ENCODE results near the gene AMPD3.
"Not testable (repeated sequence)": the region's sequence is repeated elsewhere in the genome, so short reads cannot be mapped to it uniquely, and the experiment has no call there.

The AMPD3 gene

DNA sequence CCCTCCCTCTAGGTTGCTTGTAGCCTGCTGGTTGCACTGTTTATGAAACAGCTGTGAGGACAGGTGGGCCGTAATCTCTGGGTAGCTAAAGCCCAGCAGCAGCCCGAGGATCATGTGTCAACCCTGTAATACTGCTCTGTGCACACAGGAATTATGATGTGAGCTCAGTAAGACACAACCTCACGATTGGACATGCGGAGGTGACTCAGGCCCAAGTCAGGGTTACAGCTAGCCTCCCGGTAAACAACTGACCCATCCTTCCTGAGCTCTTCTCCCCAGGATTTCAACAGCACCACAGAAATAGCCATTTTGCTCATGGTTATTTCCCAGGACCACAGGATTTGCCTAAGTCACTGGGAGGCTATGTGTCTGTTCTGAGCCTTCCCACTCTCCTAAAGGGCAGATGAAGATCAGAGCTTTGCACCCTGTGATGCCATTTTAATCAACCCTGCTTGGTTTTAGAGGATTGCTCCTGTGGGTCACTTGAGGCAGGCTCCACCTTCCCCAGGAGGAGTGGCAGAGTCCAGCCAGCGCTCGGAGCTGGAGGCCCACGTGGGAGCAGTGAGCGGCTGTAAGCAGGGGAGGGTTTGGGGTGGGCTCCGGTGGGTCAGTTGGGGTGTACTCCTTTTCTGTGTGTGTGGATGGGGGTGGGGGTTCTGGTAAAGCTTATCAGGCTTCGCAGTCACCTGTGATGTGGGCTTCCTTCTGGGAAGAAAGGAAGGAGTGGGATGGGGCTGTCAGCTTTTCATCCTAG, at the start of gene AMPD3:
Gene AMPD3 (plus strand): TSS at position 387 of the 754 bp plus-strand sequence. CDS start 6,256 bp downstream, outside the sequence.
- no peak for DNase-seq

DNA sequence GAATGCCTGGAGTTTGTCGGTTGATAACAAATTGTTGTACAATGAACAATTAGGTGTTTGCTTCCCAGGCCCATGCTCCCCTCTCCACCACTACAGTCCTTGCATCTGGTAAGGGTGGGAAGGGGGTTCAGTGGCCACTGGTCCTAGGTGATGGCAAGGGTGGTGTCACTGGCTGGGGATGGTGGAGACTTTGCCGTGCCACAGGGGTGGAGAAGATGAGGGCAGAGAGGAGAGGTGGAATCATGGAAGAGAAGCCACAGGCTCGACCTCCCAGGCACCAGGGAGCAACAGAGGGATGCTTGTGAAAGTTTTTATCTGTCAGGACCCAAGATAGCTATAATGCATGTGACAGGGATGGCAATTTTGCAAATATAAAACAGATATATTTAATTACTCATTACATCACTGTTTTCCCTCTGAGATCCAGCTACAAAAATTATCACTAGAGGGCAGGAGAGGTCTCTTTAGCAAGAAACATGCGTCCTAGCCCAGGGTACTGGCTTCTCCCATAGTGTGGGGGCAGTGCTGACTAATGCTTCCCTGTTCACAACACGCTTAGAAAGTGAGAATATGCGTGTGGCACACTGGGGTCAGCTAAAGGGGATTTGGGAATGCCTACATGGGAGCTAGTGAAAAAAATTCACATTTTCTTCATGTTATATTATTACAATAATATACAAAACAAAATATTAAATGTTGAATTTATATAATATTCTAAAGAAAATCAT, 49.0 kb upstream of the AMPD3 start:
- no peak for DNase-seq

DNA sequence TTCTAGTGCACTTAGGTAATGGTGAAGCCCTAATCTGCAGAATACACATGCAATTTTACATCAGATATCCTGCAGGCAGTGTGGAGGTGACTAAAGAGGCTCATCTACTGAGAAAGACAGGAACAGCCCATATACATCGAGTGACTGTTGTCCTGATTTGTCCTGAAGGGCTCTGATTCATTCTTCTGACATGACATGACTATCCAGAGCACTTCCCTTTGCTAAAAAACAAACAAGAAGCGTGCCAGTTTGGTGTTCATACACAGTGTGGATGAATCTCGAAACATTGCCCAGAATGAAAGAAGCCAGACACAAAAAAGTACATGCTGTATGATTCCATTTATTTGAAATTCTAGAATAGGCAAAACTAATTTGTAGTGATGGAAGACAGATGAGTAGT, 48.0 kb upstream of the AMPD3 start:
- DNase-seq: no peak

DNA sequence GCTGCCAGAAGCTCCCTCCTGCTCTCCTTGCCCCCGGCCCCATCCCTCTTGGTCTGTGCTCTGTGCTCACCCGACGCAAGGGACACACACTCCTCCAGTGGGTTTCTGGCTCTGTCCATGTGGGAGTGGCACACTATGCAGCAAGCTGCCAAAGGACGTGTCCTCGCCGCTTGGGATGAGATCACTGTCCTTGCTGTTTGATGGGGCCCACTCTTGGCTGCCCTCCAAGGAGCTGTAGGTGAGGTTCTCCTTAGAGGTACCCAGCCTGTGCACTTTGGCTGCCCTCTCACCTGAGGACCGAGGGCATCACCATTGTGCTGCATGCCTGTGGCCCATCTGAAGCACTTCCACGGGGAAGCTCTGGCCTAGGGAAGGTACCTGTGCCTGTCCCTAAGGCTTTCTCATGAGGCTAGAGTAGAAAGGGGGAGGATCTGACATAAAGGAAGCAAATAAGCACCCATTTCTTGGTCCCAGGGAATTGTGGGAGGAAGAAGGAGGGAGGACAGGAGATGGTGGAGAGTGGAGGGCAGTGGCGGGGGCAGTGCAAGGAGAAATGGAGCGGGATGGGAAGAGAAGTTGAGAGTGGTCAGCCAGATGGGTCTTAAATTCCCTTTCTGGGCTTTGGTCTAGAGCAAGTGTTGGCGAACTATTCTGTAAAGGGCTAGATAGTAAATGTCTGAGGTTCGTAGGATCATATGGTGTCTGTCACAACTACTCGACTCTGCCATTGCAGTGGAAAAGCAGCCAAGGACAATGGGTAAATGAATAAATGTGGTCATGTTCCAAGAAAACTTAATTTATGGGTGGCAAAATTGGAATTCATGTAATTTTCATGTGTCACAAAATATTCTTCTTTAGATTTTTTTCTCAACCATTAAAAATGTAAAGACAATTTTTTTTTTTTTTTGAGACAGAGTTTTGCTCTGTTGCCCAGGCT, 47.0 kb upstream of the AMPD3 start:
- no peak for DNase-seq

DNA sequence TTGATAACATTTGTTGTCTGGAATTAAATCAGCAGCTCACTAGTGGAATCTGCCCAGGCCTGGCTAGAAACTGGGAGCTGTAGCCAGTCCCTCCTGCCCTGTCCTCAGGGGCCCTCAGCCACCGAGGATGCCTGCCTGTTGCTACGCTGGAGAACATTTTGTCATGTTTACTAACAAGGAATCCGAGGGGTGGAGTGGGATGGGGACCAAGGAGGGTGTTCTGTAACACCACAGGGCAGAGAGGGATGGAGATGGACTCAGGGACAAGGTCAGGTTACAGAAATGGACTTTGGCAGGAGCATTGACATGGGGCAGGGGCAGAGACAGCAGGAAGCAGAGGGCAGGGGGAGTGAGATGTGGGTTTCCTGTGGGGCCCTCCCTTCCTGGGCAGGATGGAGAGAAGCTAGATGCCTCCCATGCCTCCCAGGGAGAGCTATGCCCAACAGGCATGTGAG, 45.8 kb upstream of the AMPD3 start:
- DNase-seq: no peak

DNA sequence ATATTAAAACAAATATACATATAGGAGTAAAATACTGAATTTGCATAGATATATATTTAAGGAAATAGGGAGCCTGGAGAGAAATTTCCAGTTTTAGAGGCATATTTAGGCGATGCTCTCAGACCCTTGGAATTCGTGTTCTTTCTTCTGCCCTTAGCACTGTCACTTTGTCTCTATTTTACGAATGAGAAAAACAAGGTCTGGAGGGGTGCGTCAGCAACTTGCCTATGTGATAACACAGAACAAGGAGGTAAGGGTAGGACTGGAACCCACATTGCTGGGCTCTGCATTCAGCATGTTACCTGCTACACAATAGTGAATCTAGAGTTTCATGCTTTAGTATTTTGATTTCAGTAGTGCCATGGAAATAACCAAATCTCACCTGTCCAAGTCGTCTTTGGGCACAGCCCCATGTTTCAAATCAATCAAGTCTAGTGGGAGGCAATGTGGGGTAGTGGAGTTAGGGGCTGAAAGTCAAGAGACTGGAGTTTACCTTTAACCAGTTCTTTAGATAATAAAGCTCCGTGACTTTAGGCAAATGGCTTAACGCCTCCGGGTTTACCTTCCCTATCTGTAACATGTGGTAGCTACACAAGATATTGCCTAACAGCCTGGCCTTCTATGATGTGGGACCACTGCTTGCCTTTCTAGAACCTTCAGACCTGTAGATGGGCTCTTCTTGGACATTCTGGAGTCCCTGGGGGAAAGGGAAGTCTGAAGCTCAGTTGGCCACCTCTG, 44.8 kb upstream of the AMPD3 start:
- DNase-seq: no peak

DNA sequence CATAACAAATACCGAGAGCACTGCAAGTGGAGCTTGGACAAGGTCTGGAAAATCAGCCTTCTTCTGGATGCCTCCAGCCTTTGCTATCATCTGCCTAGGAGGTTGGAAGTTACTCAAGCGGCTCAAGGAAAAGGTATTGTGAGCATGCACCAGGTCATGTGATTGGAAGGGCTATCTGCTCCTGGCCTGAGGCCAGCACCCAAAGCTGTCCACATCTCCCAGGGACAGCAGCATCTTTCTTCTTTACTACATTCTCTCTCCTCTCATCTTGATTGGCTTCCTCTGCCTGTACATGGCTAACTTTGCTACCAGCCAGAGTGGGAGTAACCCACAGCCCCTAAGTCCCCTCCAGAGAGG, 44.2 kb upstream of the AMPD3 start:
- no peak for DNase-seq

DNA sequence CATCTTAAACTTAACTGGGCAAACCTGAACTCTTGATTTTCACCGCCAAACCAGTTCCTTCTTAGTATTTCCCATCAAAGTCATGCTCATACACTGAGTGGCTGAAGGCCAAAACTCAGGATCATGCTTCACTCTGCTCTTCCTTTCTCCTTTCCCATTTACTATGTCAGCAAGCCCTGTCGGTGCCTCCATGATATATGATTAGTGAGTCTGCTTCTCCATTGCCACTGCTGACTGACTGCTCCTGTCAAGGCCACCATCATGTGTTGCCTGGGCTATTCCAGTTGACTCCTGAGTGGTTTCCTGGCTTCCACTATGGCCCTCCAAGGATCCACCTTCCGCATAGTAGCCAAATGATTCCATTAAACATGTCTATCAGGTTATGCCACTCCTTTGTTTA, 42.8 kb upstream of the AMPD3 start:
- no peak for DNase-seq

DNA sequence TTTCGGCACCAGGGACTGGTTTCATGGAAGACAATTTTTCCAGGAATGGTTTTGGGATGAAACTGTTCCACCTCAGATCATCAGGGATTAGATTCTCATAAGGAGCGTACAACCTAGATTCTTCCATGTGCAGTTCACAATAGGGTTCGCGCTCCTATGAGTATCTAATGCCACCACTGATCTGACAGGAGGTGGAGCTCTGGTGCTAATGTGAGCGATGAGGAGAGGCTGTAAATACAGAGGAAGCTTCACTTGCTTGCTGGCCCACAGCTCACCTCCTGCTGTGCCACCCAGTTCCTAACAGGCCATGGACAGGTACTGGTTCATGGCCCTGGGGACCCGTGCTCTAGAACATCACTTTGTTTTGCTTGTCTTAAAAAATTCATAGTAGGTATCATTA, 41.8 kb upstream of the AMPD3 start:
- DNase-seq: no peak

DNA sequence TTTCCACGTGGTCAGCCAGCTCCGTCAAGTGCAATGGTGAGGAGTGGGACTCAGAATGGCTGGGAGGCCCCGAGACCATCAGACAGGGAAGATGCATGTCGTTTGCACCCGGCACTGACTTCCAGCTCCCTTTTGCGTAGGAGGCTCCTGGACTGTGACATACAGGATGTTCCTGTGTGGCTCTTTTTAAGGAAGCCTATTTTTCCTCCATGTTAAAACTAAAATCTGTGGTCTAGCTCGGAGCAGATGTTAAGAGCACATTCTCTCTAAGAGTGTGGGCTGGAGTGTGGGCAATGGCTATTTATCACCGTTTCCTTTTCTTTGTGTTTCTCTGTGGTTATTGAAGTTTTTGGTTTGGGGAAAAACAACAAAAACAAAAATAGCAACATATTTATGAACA, 40.9 kb upstream of the AMPD3 start:
- DNase-seq: no peak

DNA sequence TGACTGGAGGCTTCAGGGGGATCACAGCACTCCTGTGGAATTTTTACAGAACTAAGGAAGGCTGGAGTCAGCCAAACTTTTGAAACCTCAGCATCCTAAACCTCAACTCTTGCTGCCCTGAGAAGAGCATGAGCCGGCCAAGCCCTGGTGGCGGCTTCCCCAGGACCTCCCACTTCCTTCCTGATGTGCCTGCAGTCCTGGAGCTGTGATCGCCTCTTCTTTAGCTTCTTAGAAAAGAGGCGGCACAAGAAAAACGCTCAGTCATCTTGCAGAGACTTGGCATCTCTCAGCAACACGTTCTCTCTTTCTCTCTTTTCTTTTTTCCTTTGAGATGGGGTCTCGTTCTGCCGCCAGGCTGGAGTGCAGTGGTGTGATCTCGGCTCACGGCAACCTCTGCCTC, 40.4 kb upstream of the AMPD3 start:
- DNase-seq: no peak

DNA sequence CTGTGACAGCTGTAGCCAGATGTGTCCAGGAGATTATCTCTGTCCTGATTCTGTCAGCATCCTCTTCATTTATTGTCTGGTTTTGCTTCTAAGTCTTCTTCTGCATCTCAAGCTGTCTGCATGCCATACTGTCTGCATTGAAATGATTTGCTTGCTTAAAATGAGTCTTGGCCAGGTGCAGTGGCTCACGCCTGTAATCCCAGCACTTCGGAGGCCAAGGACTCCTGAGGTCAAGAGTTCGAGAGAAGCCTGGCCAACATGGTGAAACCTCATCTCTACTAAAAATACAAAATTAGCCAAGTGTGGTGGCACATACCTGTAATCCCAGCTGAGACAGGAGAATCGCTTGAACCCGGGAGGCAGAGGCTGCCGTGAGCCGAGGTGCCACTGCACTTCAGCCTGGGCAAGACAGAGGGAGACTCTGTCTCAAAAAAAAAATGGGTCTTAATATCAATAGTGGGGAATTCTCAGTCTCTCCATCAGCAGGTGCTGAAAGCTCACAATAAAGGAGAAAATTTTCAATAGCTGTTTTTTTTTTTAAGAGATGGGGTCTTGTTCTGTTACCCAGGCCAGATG, 39.2 kb upstream of the AMPD3 start:
- no peak for DNase-seq

DNA sequence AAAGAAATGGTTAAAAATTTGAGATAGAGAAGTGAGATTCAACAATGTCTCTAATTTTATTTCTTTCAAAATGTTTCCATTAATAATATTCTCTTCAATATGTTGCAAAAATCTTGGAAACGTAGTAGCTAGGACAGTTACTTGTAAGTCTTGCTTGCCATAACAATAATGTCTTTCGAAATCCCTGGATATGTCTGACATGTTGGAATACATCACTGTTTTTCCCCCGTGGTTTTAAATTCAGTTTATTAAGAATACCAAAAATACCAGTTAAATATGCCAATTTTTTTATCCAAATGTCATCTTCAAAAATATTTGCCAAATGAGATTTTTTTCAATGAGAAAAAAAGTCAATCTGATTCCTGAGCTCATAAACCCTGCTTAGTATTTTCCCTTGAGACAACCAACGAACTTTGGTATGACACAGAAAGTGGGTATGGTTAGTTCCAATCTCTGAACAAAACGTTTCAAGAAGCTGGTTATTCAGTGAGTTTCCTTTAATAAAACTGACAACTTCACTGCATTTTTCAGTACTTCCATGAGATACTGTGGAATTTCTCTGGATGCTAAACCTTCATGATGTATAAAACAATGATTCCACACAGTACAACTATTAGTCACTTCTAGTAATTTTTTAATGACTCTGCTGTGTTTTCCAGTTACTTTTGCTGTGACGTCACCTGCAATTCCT, 36.7 kb upstream of the AMPD3 start:
- no peak for DNase-seq

DNA sequence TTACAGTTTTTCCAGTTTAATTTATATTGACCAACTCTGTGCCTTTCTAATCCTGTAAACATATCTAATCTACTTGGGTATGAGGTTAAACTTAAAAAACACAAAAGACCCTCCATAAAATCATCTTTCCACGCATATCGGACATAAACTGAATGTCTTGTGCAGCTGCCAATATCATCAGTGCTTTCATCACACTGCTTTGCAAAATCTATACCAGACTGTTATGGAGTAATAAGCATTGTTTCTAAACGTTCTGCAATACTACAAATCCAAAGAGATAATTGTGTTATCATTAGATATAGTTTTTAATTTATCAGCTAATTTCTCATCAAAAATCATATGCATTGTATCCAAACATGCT, 36.1 kb upstream of the AMPD3 start:
- DNase-seq: no peak

DNA sequence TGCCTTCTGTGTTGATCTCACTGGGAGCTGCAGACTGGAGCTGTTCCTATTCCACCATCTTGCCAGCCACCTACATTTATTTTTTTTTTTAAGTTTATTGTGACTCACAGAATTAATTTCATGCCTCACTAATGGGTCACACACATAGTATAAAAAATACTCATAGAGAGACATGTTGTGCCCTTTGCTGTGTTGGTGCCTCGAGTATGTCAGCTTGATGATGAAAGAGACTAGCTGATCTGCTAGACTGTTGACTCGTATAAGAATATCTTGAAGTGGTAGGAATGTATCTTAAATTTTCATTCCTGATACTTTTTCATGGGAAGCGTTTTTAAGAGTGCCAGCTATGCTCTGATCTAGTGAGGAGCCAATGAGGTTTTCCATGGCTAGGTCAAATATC, 28.6 kb upstream of the AMPD3 start:
- DNase-seq: no peak

DNA sequence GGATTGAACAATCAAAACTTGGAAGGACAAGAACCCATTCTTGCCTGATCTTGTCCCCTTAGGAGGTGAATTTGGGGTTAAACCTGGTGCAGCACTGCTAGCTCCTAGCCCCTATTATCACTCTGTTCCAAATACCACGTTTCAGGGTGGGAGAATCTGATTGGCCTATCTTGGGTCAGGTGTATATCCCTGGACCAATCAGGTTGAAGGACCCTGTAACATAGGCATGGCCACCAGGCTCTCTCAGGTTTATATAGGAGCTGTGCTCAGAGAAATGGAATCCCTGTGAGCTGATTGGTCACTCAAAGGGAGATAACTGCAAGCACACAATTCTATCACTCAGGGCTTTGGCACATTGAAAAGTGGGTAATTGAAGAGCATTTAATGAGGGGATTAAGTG, 26.6 kb upstream of the AMPD3 start:
- no peak for DNase-seq

DNA sequence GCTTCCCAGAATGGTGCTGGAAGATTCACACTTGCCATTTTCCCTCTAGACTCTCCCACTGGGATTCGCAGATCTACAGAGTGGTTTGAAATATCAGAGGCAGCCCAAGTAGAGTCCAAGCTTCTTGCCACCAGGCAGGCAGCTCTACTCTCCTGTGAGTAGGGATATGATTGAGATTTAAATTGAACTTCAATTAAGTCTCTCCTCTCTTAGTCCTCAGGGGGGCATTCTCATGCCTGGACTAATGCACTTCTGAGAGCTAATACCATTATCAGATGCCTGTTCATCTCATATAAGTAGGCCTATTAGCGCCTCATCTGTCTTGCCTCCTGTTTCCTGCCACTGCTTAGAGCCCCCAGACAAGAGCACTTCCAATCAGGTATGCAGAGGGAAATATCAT, 25.5 kb upstream of the AMPD3 start:
- no peak for DNase-seq

DNA sequence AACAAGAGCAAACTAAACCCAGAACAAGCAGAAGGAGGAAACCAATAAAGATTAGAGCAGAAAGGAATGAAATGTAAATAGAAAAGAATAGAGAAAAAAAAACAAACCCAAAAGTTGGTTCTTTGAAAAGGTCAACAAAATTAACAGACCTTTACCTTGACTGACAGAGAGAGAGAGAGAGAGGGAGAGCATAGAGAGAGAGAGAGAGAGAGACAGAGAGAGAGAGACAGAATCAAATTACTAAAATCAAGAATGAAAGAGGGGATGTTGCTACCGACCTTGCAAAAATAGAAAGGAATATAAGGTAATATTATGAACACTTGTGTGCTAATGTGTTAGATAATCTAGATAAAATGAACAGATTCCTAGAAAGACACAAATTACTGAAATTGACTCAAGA, 22.6 kb upstream of the AMPD3 start:
- no peak for DNase-seq

DNA sequence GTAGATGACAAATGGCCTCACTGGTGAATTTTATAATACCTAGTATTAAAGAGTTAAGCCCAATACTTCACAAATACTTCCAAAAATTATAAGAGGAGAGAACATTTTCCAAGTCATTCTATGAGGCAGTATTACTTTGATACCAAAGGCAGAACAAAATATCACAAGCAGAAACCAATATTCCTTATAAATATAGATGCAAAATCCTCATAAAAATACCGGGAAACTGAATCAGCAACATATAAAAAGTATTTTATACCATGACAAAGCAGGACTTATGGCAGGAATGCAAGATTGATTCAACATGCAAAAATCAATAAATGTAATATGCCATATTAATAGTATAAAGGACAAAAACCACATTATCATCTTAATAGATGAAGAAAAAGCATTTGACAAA, 22.1 kb upstream of the AMPD3 start:
- no peak for DNase-seq

DNA sequence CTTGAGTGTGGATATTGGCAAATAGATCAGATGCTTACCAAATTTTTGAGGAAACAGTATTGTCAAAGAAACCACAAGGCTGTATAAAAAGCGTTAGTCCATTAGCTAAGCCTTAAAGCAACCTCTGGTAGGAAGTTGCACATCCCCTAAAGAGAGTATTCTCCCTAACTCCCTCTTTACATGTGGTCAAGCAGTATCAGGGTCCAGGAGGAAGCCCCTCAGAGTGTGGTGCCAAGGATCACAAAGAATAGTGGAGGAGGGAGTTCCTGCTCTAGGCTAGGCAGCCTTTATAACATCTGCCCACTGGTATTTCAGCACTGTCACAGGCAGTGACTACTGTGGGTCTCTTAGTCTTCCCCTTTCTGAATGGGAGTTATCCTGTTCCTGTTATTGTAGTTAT, 18.8 kb upstream of the AMPD3 start:
- no peak for DNase-seq

DNA sequence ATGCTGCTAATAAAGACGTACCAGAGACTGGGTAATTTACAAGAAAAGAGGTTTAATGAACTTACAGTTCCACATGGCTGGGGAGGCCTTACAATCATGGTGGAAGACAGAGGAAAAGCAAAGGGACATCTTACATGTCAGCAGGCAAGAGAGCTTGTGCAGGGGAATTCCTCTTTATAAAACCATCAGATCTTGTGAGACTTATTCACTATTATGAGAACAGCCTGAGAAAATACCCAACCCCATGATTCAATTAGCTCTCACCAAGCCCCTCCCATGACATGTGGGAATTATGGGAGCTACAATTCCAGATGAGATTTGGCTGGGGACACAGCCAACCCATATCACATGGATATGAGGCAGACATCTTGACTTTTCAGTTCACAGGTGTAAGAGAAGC, 18.4 kb upstream of the AMPD3 start:
- DNase-seq: not testable (repeated sequence)

DNA sequence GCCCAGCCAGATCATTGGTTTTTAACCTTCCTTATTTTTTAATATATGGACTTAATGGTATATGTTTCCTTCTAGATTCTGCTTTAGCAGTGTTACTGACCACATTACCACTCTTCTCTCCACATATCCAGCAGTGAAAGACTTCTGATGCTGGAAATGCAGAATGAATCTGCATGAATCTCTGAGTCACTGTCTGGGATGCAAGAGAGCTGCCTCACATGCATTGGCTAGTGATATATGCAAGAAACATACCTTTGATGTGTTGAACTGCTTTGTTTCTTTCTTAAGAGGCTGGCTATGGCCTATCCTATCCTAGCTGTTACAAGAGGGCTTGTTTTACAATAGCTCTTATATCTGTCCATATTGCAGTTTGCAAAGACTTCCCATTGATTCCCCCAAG, 16.6 kb upstream of the AMPD3 start:
- DNase-seq: no peak

All from activated CD4-positive, CD25-positive, alpha-beta regulatory T cell treated with anti-CD3 and anti-CD28 coated beads, Interleukin-2, amount 50 U/mL, for 72 hours (primary cell).